Measurements from ENCODE around the gene GNAI1. TPM values are rescaled to one million over a fixed set of nuclear protein-coding genes. Genes with fewer than 3 reads are reported as not detected.

GNAI1 gene
- total and polyA plus RNA-seq, 10 of the 15 experiments (the other 5 are each of a cell fraction or from before 2014, with no cell fraction given), result not detected

GRCh38 chr7:80249619-80250295 is 115.1 kb downstream of the GNAI1 start (continued):
- TF ChIP-seq PKNOX1 (IDR thresholded peaks at IDR 0.05) (no peak), PAX8 (IDR thresholded peaks at IDR 0.05) (no peak)

GRCh38 chr7:80253237-80253636 is 118.6 kb downstream of the GNAI1 start:
- Histone ChIP-seq H4K20me1 (ENCODE audit: control insufficient read depth, insufficient read depth) (no peaks in the 10 kb centered on the region), H3K27ac (ENCODE audit: control insufficient read depth, insufficient read depth) (no peak overlapping the region), H3K27me3 (replicated peaks in 1 of 2; ENCODE audit: control insufficient read depth in 2 of 2, insufficient read depth in 2 of 2, low read length in 1 of 2) (no peaks in the 10 kb centered on the region), H3K4me1 (ENCODE audit: control insufficient read depth, insufficient read depth, low read length) (no peaks in the 10 kb centered on the region), H3K4me3 (no peak overlapping the region), H3K9me3 (replicated peaks; ENCODE audit: control insufficient read depth, insufficient read depth, low read length) (no peaks in the 10 kb centered on the region), H3K79me2 (ENCODE audit: control insufficient read depth, insufficient read depth, low read length) (no peaks in the 10 kb centered on the region), H2AFZ (ENCODE audit: control insufficient read depth, low read depth, low read length) (no peak overlapping the region), H3K36me3 (ENCODE audit: control insufficient read depth in 2 of 2, insufficient read depth in 2 of 2, low read length in 1 of 2) (no peaks in the 10 kb centered on the region), H3K9ac (ENCODE audit: control insufficient read depth, insufficient read depth, low read length) (no peak overlapping the region), H3K4me2 (ENCODE audit: control insufficient read depth, insufficient read depth) (no peak overlapping the region)
- FAIRE-seq (no peak), DNase-seq (ENCODE audit: low read depth, low spot score) (no peak), ATAC-seq (no peak)
- CTCF ChIA-PET, result no interaction called here
- POLR2A ChIA-PET, result no interaction called here
- TF ChIP-seq CREM (IDR thresholded peaks at IDR 0.05; ENCODE audit: low read depth) (no peak), EP300 (IDR thresholded peaks at IDR 0.05; ENCODE audit: borderline replicate concordance in 1 of 2, control insufficient read depth in 1 of 2, low read depth in 2 of 2, low read length in 2 of 2) (no peak), SPI1 (IDR thresholded peaks at IDR 0.05; ENCODE audit: borderline replicate concordance, insufficient read depth, low read depth, low read length) (no peak), MLLT1 (IDR thresholded peaks at IDR 0.05) (no peak), BCLAF1 (IDR thresholded peaks at IDR 0.05) (no peak), SMARCA5 (IDR thresholded peaks at IDR 0.05) (no peak), ATF2 (IDR thresholded peaks at IDR 0.05; ENCODE audit: low read length) (no peak), SREBF2 (IDR thresholded peaks at IDR 0.05; ENCODE audit: low read length) (no peak)
- intact Hi-C loops (cut with micrococcal nuclease; ENCODE audit: unreplicated experiment), result no loop called here
- in situ Hi-C loops (cut with MboI), result no loop called here
- no TSS peak for BruUV-seq (replicated peaks)
- SMC1A ChIA-PET (ENCODE audit: uncharacterized antibody, unreplicated experiment), result no interaction called here
- RAD21 ChIA-PET (ENCODE audit: unreplicated experiment), result no interaction called here
- WGBS (ENCODE audit: insufficient coverage, insufficient replicate concordance, low lambda C conversion rate, missing lambda C conversion rate), result 41% methylated on average over 4 of the region's 4 CpGs

Measured in GM12878 (cell line).